ENCODE data around the gene YAP1.

YAP1 gene

DNA sequence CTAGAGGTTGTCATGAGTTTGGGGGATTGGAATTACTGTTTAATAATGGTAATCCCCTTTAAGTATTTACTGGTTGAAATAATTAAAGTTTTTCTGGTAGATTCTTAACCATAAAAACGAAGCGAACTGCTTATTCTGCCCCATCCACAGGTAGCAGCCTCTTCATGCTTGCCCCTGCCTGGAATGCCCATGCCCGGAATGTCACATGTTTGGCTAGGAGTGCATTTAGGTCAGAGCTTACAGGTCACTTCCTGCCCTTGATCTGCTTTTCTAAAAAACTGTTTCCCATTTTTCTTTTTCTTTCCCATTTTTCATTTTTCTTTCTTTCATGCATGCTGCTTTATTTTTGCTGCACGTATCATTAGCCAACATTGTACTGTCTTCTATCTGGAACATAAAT, 69.1 kb downstream of the YAP1 start:
- Histone ChIP-seq H3K36me3 (ENCODE audit: insufficient read depth) (no peaks in the 10 kb centered on the region), H2AFZ (ENCODE audit: low read depth) (no peak overlapping the region), H3K9ac (no peak overlapping the region), H3K4me1 (ENCODE audit: low read depth, poor library complexity, severe bottlenecking) (no peaks in the 10 kb centered on the region), H4K20me1 (ENCODE audit: insufficient read depth) (no peaks in the 10 kb centered on the region), H3K4me2 (no peak overlapping the region), H3K79me2 (ENCODE audit: insufficient read depth, low read depth) (no peaks in the 10 kb centered on the region), H3K4me3 (IDR thresholded peaks at IDR 0.05; ENCODE audit: insufficient read depth, low read depth, low read length) (no peak overlapping the region), H3K27ac (no peak overlapping the region), H3K27me3 (ENCODE audit: insufficient read depth, low read depth) (no peaks in the 10 kb centered on the region)
- TF ChIP-seq, protein P1, sequence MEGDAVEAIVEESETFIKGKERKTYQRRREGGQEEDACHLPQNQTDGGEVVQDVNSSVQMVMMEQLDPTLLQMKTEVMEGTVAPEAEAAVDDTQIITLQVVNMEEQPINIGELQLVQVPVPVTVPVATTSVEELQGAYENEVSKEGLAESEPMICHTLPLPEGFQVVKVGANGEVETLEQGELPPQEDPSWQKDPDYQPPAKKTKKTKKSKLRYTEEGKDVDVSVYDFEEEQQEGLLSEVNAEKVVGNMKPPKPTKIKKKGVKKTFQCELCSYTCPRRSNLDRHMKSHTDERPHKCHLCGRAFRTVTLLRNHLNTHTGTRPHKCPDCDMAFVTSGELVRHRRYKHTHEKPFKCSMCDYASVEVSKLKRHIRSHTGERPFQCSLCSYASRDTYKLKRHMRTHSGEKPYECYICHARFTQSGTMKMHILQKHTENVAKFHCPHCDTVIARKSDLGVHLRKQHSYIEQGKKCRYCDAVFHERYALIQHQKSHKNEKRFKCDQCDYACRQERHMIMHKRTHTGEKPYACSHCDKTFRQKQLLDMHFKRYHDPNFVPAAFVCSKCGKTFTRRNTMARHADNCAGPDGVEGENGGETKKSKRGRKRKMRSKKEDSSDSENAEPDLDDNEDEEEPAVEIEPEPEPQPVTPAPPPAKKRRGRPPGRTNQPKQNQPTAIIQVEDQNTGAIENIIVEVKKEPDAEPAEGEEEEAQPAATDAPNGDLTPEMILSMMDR (conservative IDR thresholded peaks at IDR 0.05; ENCODE audit: low read depth, low read length): no peak

DNA sequence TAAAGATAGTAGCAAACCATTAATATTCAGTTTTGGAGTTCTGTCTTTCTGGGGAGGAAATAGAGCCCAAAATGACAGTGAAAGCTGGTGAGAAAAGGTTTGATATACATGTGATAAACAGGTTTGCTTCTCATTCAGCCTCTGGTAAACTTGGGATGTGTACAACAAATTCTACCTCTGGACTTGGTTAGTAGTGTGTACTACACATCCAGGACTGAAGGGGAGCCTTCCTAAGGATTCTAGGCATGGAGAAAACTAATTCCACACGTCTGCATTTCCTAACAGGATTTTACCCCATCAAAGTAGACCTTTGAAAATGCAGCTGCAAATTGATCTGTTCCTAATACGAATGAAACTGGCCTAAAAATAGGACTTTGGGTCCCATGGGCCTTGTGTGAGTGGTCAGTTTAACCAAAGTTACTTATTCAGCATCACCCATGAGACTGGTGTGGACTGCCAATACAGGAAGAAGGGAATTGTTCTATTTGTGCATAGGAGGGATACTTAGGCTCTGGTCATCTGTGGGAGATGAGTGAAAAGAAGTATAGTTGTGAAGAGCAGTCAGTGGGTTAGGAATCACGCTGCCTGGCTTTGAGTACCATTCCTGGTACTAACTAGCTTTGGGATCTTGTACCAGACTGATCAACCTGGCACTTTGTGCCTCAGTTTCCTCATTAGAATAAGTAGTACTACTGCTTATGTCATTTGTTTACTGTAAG, 74.2 kb downstream of the YAP1 start:
- H4K20me1 ChIP-seq (ENCODE audit: insufficient read depth): no peaks in the 10 kb centered on the region
- no peak overlapping the region for H3K27ac ChIP-seq
- no peak overlapping the region for H3K4me3 ChIP-seq (IDR thresholded peaks at IDR 0.05; ENCODE audit: insufficient read depth, low read depth, low read length)
- no peaks in the 10 kb centered on the region for H3K27me3 ChIP-seq (ENCODE audit: insufficient read depth, low read depth)
- no peak overlapping the region for H2AFZ ChIP-seq (ENCODE audit: low read depth)
- no peak overlapping the region for H3K4me2 ChIP-seq
- TF ChIP-seq, protein P1 (conservative IDR thresholded peaks at IDR 0.05; ENCODE audit: low read depth, low read length): no peak
- no peak overlapping the region for H3K9ac ChIP-seq
- no peaks in the 10 kb centered on the region for H3K36me3 ChIP-seq (ENCODE audit: insufficient read depth)
- H3K4me1 ChIP-seq (ENCODE audit: low read depth, poor library complexity, severe bottlenecking): no peaks in the 10 kb centered on the region
- H3K79me2 ChIP-seq (ENCODE audit: insufficient read depth, low read depth): no peaks in the 10 kb centered on the region

DNA sequence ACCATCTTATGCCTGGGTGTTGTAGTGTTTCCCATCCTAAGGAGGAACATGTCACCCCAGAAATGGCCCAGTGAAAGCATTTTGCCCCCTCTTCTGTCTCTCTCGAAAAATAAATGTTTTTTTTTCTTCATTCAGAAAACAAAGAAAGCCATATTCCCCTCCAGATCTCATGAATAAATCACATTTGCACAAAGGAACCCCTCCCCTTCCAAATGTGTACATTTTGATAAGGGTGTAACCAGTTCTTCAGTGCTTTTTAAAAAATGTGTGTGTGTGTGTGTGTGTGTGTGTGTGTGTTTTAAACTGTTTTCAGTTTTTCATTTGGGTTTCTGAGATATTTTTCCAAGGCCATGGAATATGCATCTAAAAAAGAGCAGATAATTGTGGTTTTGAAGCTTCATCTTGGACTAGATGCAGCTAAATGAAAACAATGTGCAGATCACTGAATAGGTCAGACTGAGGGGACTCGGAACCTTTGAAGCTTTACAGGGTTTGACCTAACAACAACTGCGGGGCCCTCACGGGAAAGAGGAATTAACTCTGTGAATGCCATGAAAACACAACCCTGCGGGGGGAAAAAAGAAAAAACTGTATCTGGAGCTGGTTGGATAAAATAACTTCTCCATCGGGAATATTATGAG, 76.4 kb downstream of the YAP1 start:
- Histone ChIP-seq H3K27ac (no peak overlapping the region), H3K79me2 (ENCODE audit: insufficient read depth, low read depth) (no peaks in the 10 kb centered on the region)

DNA sequence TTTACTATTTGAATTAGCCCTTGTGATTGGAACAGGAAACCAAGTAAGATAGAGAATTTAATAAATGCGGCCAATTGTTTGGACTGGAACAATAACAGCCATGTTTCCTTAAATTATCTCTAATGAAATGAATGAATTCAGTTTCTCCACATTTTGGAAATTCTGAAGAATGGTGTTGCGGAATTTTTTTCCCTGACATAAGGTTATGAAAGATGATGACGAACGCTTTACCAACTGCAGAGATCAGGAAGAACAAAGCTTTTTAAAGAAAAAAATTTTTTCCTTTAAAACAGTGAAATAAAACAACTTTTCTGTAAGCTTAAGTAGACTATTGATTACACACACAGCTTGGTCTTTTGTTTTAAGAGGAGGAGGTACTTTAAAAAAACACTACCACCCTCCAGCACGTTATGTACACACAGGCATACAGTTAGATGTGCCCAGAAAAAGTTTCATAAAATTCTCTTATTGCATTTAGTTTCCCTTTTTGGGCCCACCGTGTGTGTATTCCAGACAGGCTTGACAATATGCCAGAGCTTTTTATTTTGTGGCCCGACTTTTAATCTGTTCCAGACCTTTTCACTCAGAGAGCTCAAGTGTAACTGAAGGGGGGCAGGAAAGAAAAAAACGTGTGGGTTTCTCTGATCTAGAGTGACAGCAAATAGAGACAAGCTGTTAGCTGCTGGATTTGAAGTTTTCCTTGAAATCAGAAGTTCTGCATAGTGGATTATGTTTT, 77.3 kb downstream of the YAP1 start:
- TF ChIP-seq, protein P1 (conservative IDR thresholded peaks at IDR 0.05; ENCODE audit: low read depth, low read length): no peak
- H3K4me1 ChIP-seq (ENCODE audit: low read depth, poor library complexity, severe bottlenecking): no peaks in the 10 kb centered on the region
- no peak overlapping the region for H3K4me3 ChIP-seq (IDR thresholded peaks at IDR 0.05; ENCODE audit: insufficient read depth, low read depth, low read length)
- no peaks in the 10 kb centered on the region for H3K36me3 ChIP-seq (ENCODE audit: insufficient read depth)
- H3K4me2 ChIP-seq: no peak overlapping the region
- H4K20me1 ChIP-seq (ENCODE audit: insufficient read depth): no peaks in the 10 kb centered on the region
- no peak overlapping the region for H3K27ac ChIP-seq
- no peak overlapping the region for H3K9ac ChIP-seq
- H3K27me3 ChIP-seq (ENCODE audit: insufficient read depth, low read depth): no peaks in the 10 kb centered on the region
- no peak overlapping the region for H2AFZ ChIP-seq (ENCODE audit: low read depth)
- no peaks in the 10 kb centered on the region for H3K79me2 ChIP-seq (ENCODE audit: insufficient read depth, low read depth)

More for the DNA sequence above, 76.4 kb downstream of the YAP1 start:
- Histone ChIP-seq H3K27me3 (ENCODE audit: insufficient read depth, low read depth) (no peaks in the 10 kb centered on the region), H3K4me3 (IDR thresholded peaks at IDR 0.05; ENCODE audit: insufficient read depth, low read depth, low read length) (no peak overlapping the region), H3K36me3 (ENCODE audit: insufficient read depth) (no peaks in the 10 kb centered on the region), H3K4me1 (ENCODE audit: low read depth, poor library complexity, severe bottlenecking) (no peaks in the 10 kb centered on the region), H2AFZ (ENCODE audit: low read depth) (no peak overlapping the region), H3K9ac (no peak overlapping the region), H4K20me1 (ENCODE audit: insufficient read depth) (no peaks in the 10 kb centered on the region), H3K4me2 (no peak overlapping the region)
- TF ChIP-seq, protein P1 (conservative IDR thresholded peaks at IDR 0.05; ENCODE audit: low read depth, low read length): no peak

Data from KMS-11 (cell line).